ENCODE data around the gene TGM6. TPM values are rescaled to one million over a fixed set of nuclear protein-coding genes. Genes with fewer than 3 reads are reported as not detected.

Gene TGM6
- total and polyA plus RNA-seq, 9 donors = not detected

GRCh38 chr20:2397595-2398145 is 17.0 kb downstream of the TGM6 start:
- Histone ChIP-seq H3K4me1 (ENCODE audit: insufficient read depth) (no peaks in the 10 kb centered on the region), H3K36me3 (no peaks in the 10 kb centered on the region), H3K9me3 (no peaks in the 10 kb centered on the region), H3K4me3 (no peak overlapping the region), H3K27me3 (no peaks in the 10 kb centered on the region), H3K27ac (no peak overlapping the region)
- 85 to 86% (median 86%) methylated on average over 12 of the region's 12 CpGs for WGBS, 3 donors
- no peak for TF ChIP-seq POLR2A (IDR thresholded peaks at IDR 0.05)
- TF ChIP-seq EP300 (IDR thresholded peaks at IDR 0.05) = no peak
- no peak for TF ChIP-seq CTCF (IDR thresholded peaks at IDR 0.05)
- DNase-seq = no peak
- intact Hi-C loops (cut with DNase I) = no loop called here

GRCh38 chr20:2398449-2398848 is 17.7 kb downstream of the TGM6 start:
- 70 to 83% (median 70%) methylated on average over 1 of the region's 1 CpG for WGBS, 3 donors
- DNase-seq = no peak
- TF ChIP-seq CTCF (IDR thresholded peaks at IDR 0.05) = no peak
- TF ChIP-seq POLR2A (IDR thresholded peaks at IDR 0.05) = no peak
- TF ChIP-seq EP300 (IDR thresholded peaks at IDR 0.05) = no peak

GRCh38 chr20:2399390-2399789 is 18.7 kb downstream of the TGM6 start:
- no peak for DNase-seq

More at GRCh38 chr20:2398449-2398848, 17.7 kb downstream of the TGM6 start:
- no peaks in the 10 kb centered on the region for H3K36me3 ChIP-seq
- H3K4me3 ChIP-seq = no peak overlapping the region
- H3K4me1 ChIP-seq (ENCODE audit: insufficient read depth) = no peaks in the 10 kb centered on the region
- intact Hi-C loops (cut with DNase I) = no loop called here
- H3K9me3 ChIP-seq = no peaks in the 10 kb centered on the region
- H3K27me3 ChIP-seq = no peaks in the 10 kb centered on the region
- H3K27ac ChIP-seq = no peak overlapping the region

GRCh38 chr20:2400290-2400689 is 19.6 kb downstream of the TGM6 start:
- WGBS, 3 donors = 82 to 94% (median 86%) methylated on average over 7 to 11 of the region's 11 CpGs
- H3K27ac ChIP-seq = no peak overlapping the region
- DNase-seq = no peak
- no peaks in the 10 kb centered on the region for H3K27me3 ChIP-seq
- H3K4me1 ChIP-seq (ENCODE audit: insufficient read depth) = no peaks in the 10 kb centered on the region
- intact Hi-C loops (cut with DNase I) = no loop called here
- TF ChIP-seq EP300 (IDR thresholded peaks at IDR 0.05) (no peak), CTCF (IDR thresholded peaks at IDR 0.05) (no peak), POLR2A (IDR thresholded peaks at IDR 0.05) (no peak)
- H3K9me3 ChIP-seq = no peaks in the 10 kb centered on the region
- no peaks in the 10 kb centered on the region for H3K36me3 ChIP-seq
- no peak overlapping the region for H3K4me3 ChIP-seq

More at GRCh38 chr20:2399390-2399789, 18.7 kb downstream of the TGM6 start:
- H3K27me3 ChIP-seq = no peaks in the 10 kb centered on the region
- no peak for TF ChIP-seq CTCF (IDR thresholded peaks at IDR 0.05)
- TF ChIP-seq EP300 (IDR thresholded peaks at IDR 0.05) = no peak
- no peak for TF ChIP-seq POLR2A (IDR thresholded peaks at IDR 0.05)
- no peak overlapping the region for H3K27ac ChIP-seq
- no peaks in the 10 kb centered on the region for H3K9me3 ChIP-seq
- WGBS, 3 donors = 94 to 95% (median 95%) methylated on average over 16 of the region's 16 CpGs
- no peaks in the 10 kb centered on the region for H3K36me3 ChIP-seq
- no peak overlapping the region for H3K4me3 ChIP-seq
- H3K4me1 ChIP-seq (ENCODE audit: insufficient read depth) = no peaks in the 10 kb centered on the region
- intact Hi-C loops (cut with DNase I) = no loop called here
